ENCODE data around the gene RIC8A. TPM values are rescaled to one million over a fixed set of nuclear protein-coding genes. Genes with fewer than 3 reads are reported as not detected.
"Not testable (repeated sequence)": the region's sequence is repeated elsewhere in the genome, so short reads cannot be mapped to it uniquely, and the experiment has no call there.

RIC8A gene
- total RNA-seq, 1 experiment from 2014 or later: 84.1 TPM

DNA sequence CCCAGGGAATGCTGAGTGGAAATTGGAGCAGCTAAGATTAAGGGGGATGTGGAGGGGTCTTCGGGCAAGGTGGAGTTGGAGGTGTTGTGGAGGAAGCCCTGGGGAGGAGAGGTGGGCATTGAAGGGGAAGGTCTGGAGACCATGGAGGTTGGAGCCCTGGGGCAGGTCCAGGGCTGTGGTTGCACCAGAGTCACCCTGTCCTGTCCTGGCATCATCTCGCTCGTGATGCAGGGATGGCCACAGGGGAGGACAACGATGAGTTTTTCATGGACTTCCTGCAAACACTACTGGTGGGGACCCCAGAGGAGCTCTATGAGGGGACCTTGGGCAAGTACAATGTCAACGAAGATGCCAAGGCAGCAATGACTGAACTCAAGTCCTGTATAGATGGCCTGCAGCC lies 14.0 kb upstream of the RIC8A start:
- BruUV-seq (replicated peaks); H3K4me1 Mint-ChIP-seq (ENCODE audit: low read depth, unreplicated experiment); H3K4me3 Mint-ChIP-seq (ENCODE audit: low read depth, unreplicated experiment); H3K36me3 Mint-ChIP-seq (ENCODE audit: insufficient read depth, unreplicated experiment); DNase-seq; H3K27me3 Mint-ChIP-seq (ENCODE audit: unreplicated experiment); H3K27ac Mint-ChIP-seq (ENCODE audit: unreplicated experiment); H3K9me3 Mint-ChIP-seq (ENCODE audit: low read depth, unreplicated experiment); CTCF ChIA-PET; intact Hi-C loops (cut with micrococcal nuclease; ENCODE audit: unreplicated experiment): not testable (repeated sequence)

DNA sequence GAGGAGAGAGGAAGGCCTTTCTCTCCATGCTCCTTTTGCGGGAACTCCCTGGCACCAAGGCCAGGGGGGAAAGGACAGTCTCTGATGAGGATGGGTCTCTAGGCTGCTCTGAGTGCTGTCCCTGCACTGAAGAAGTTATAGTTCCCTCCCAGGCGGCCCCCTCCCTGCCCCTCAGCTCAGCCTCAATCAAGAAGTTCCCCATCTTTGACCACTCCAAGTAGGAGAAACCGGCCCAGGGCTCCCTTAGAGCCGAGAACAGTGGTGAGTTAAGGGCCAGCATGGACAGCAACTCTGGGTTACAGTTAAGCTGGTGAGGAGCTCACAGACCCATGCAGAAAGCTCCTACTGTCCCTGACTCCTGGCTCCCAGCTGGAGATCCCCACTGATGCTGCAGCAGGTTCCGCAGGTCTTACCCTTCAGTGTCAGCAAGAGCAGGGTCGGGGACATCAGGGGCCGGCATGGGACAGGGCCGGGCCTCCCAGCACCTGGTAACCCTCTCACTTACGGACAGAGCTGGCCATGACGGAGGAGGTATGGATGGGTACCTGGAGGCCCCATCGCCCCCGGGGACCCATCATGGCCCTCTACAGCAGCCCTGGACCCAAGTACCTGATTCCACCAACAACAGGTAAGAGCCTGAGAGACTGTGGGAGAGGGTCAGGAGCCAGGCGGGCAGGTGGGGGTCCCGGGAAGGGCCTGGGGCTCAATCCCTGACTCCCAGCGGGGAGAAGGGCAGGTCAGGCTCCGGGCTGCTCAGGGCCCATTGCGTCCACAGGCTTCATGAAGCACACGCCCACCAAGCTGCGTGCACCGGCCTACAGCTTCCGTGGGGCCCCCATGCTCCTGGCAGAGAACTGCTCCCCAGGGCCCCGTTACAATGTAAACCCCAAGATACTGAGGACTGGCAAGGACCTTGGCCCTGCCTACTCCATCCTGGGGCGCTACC lies 10.4 kb upstream of the RIC8A start:
- no peaks in the 10 kb centered on the region for H3K4me1 Mint-ChIP-seq (ENCODE audit: low read depth, unreplicated experiment)
- CTCF ChIA-PET: interaction anchor here (0.7 kb wide), 1 partner anchor 18 kb away, joined by 4 read pairs; no protein-coding TSS in a partner anchor
- peaks cover 2% of the 10 kb centered on the region for H3K9me3 Mint-ChIP-seq (ENCODE audit: low read depth, unreplicated experiment)
- no TSS peak for BruUV-seq (replicated peaks)
- H3K36me3 Mint-ChIP-seq (ENCODE audit: insufficient read depth, unreplicated experiment): peaks cover 15% of the 10 kb centered on the region
- no peaks in the 10 kb centered on the region for H3K27me3 Mint-ChIP-seq (ENCODE audit: unreplicated experiment)
- intact Hi-C loops (cut with micrococcal nuclease; ENCODE audit: unreplicated experiment): no loop called here
- no peak overlapping the region for H3K27ac Mint-ChIP-seq (ENCODE audit: unreplicated experiment)
- TF ChIP-seq, protein P1, sequence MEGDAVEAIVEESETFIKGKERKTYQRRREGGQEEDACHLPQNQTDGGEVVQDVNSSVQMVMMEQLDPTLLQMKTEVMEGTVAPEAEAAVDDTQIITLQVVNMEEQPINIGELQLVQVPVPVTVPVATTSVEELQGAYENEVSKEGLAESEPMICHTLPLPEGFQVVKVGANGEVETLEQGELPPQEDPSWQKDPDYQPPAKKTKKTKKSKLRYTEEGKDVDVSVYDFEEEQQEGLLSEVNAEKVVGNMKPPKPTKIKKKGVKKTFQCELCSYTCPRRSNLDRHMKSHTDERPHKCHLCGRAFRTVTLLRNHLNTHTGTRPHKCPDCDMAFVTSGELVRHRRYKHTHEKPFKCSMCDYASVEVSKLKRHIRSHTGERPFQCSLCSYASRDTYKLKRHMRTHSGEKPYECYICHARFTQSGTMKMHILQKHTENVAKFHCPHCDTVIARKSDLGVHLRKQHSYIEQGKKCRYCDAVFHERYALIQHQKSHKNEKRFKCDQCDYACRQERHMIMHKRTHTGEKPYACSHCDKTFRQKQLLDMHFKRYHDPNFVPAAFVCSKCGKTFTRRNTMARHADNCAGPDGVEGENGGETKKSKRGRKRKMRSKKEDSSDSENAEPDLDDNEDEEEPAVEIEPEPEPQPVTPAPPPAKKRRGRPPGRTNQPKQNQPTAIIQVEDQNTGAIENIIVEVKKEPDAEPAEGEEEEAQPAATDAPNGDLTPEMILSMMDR (IDR thresholded peaks at IDR 0.05; ENCODE audit: unreplicated experiment): no peak
- no peak overlapping the region for H3K4me3 Mint-ChIP-seq (ENCODE audit: low read depth, unreplicated experiment)
- DNase-seq: no peak

DNA sequence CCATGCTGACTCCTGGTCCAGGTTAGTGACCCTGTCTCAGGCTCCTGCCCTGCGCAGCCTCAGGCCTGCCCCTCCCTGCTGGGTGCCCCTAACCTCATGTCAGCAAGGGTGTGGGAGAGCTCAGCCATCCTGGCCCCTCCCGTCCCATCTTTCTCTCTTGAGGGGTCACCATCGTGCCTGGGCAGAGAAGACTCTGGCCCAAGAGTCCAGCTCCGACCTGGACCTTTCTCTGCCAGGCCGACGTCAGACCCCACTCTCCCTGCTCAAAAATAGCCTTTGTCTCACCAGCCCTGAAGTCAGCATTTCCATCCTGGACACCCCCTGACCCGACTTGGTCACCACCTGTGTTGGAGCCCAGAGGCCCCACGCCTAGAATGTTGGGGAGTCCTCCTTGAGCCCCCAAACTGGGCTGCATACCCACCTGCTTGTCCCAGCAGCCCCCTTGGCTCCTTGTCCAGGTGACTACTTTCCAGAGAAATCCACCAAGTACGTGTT lies 9.7 kb upstream of the RIC8A start:
- Mint-ChIP-seq H3K4me3 (ENCODE audit: low read depth, unreplicated experiment) (no peak overlapping the region), H3K4me1 (ENCODE audit: low read depth, unreplicated experiment) (no peaks in the 10 kb centered on the region)
- CTCF ChIA-PET: no interaction called here

DNA sequence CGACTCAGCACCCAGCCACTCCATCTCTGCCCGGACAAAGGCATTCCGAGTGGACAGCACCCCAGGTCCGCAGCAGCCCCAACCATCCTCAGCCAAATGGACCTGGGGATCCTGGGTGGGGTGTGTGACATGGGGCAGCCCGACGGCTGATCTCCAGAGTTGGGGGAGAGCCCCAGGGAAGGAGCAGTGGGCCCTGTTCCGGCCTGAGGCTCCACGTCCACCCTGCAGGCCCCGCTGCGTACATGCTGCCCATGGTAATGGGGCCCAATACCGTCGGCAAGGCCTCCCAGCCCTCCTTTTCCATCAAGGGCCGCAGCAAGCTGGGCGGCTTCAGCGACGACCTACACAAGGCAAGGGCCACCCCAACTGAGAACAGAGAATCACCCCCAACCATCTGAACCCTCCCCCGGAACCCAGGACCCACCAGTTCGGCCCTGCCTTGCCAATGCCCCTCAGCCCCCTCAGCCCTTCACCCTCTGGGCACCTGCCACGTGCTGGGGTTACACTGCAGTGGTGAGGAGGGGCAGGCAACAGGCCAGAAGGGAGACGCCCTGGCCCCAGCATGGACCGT lies 9.2 kb upstream of the RIC8A start:
- Mint-ChIP-seq H3K9me3 (ENCODE audit: low read depth, unreplicated experiment) (peaks cover 2% of the 10 kb centered on the region), H3K27ac (ENCODE audit: unreplicated experiment) (peak overlapping the region; percentile 83)
- BruUV-seq (replicated peaks): no TSS peak

More for the DNA sequence above, 9.7 kb upstream of the RIC8A start:
- Mint-ChIP-seq H3K27ac (ENCODE audit: unreplicated experiment) (no peak overlapping the region), H3K27me3 (ENCODE audit: unreplicated experiment) (no peaks in the 10 kb centered on the region), H3K36me3 (ENCODE audit: insufficient read depth, unreplicated experiment) (peaks cover 16% of the 10 kb centered on the region), H3K9me3 (ENCODE audit: low read depth, unreplicated experiment) (peaks cover 2% of the 10 kb centered on the region)
- DNase-seq: no peak
- TF ChIP-seq, protein P1 (IDR thresholded peaks at IDR 0.05; ENCODE audit: unreplicated experiment): no peak
- BruUV-seq (replicated peaks): no TSS peak
- intact Hi-C loops (cut with micrococcal nuclease; ENCODE audit: unreplicated experiment): no loop called here

More for the DNA sequence above, 9.2 kb upstream of the RIC8A start:
- no peak overlapping the region for H3K4me3 Mint-ChIP-seq (ENCODE audit: low read depth, unreplicated experiment)
- intact Hi-C loops (cut with micrococcal nuclease; ENCODE audit: unreplicated experiment): no loop called here
- peaks cover 21% of the 10 kb centered on the region for H3K36me3 Mint-ChIP-seq (ENCODE audit: insufficient read depth, unreplicated experiment)
- no peaks in the 10 kb centered on the region for H3K27me3 Mint-ChIP-seq (ENCODE audit: unreplicated experiment)
- CTCF ChIA-PET: no interaction called here
- no peaks in the 10 kb centered on the region for H3K4me1 Mint-ChIP-seq (ENCODE audit: low read depth, unreplicated experiment)
- TF ChIP-seq, protein P1 (IDR thresholded peaks at IDR 0.05; ENCODE audit: unreplicated experiment): no peak
- no peak for DNase-seq

Measured in Calu3 (cell line).